ENCODE results near the gene NTRK2.

GRCh38 chr9:84969084-84969483, 299.6 kb downstream of the NTRK2 start:
- TF ChIP-seq, protein P1, sequence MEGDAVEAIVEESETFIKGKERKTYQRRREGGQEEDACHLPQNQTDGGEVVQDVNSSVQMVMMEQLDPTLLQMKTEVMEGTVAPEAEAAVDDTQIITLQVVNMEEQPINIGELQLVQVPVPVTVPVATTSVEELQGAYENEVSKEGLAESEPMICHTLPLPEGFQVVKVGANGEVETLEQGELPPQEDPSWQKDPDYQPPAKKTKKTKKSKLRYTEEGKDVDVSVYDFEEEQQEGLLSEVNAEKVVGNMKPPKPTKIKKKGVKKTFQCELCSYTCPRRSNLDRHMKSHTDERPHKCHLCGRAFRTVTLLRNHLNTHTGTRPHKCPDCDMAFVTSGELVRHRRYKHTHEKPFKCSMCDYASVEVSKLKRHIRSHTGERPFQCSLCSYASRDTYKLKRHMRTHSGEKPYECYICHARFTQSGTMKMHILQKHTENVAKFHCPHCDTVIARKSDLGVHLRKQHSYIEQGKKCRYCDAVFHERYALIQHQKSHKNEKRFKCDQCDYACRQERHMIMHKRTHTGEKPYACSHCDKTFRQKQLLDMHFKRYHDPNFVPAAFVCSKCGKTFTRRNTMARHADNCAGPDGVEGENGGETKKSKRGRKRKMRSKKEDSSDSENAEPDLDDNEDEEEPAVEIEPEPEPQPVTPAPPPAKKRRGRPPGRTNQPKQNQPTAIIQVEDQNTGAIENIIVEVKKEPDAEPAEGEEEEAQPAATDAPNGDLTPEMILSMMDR (IDR thresholded peaks at IDR 0.05; ENCODE audit: low read length): no peak
- no peak for TF ChIP-seq EZH2 (IDR thresholded peaks at IDR 0.05; ENCODE audit: borderline replicate concordance, low read length)
